Prostate gland (tissue), 2 donors: ENCODE data around the gene MYH16. TPM values are rescaled to one million over a fixed set of nuclear protein-coding genes. Genes with fewer than 3 reads are reported as not detected.

ENCODE experiments used
- DNase-seq: peaks from one replicate; pipeline ENCODE4 v3.0.0-alpha.2; 2019; ENCODE audit warnings: low spot score
- H3K27ac ChIP-seq, 2 donors: fragments of 200-600 bp; sonication (generic); 2 replicates each; pipeline ENCODE4 v1.5.1; 2017 to 2019
- H3K27me3 ChIP-seq: fragments of 200-600 bp; sonication (generic); replicated peaks from 2 replicates; pipeline ENCODE4 v1.5.1; 2019; ENCODE audit not compliant: insufficient read depth
- H3K36me3 ChIP-seq, 2 donors: fragments of 200-600 bp; sonication (generic); 1 replicate in 1 of 2; 2 replicates in 1 of 2; pipeline versions ENCODE4 v1.5.1 to v1.8.1; 2017 to 2019
- H3K4me1 ChIP-seq: fragments of 200-600 bp; sonication (generic); replicated peaks from 2 replicates; pipeline ENCODE4 v1.5.1; 2019
- H3K4me3 ChIP-seq, 2 donors: fragments of 200-600 bp; sonication (generic); 2 replicates each; pipeline ENCODE4 v1.5.1; 2017 to 2019
- H3K9me3 ChIP-seq: fragments of 200-600 bp; sonication (generic); 2 replicates; pipeline ENCODE4 v1.5.1; 2017
- POLR2AphosphoS5 ChIP-seq: sonication (generic); formaldehyde crosslinking; IDR thresholded peaks from one replicate; pipeline ENCODE4 v1.6.1; 2017; ENCODE audit warnings: antibody characterized with exemption
- WGBS: methylation state at CpG from one replicate; pipeline ENCODE4 v1.1.5; 2018; 5-methylcytosine and 5-hydroxymethylcytosine counted together
- intact Hi-C: fragments of 100-400 bp; cut with DNase I; formaldehyde crosslinking; loops from one replicate; pipeline ENCODE4 v1.14.2; 2022
- total RNA-seq, 2 donors: library from RNA; depleted of rRNA; stranded (reverse); fragments of >200 nt; gene quantifications; one replicate each; pipeline ENCODE4 v1.1.0, GENCODE V29; 2016

MYH16 gene
- total RNA-seq, 2 donors from 2014 or later = 0.97 TPM; not detected in 1

DNA sequence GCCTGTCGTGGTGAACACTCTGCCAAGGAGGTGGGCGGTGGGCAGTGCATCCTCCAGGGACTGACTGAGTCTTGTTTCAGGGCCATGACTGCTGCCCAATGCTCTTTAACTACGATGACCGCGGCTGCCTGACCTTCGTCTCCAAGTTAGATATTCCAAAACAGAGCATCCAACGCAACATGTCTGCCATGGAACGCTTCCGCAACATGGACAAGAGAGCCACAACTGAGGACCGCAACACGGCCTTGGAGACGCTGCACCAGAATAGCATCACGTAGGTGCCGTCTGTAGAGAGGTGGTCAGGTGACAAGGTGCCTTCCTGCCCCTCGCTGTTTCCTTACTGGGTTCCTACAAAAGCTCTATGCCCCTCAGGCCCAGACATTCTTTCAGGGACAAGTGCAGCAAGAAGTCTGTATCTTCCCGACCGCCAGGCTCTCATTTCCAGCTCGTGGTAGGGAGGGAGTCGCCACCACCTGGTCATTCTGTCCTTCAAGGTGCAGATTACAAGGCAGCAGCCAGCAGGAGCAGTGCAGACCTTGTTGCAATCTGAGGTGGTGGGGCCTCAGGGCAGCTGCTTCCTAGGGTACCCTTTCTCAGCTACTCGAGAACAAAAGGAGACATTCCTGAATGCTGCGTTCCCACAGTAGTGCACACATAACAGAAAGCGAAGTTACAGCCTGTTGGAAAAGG lies 87.0 kb downstream of the MYH16 start:
- Histone ChIP-seq H3K27me3 (no peaks in the 10 kb centered on the region), H3K9me3 (no peaks in the 10 kb centered on the region), H3K4me3 (no peak overlapping the region), H3K36me3 (peaks cover 0 to 6% of the 10 kb centered on the region in 2 donors), H3K27ac (no peak overlapping the region), H3K4me1 (no peaks in the 10 kb centered on the region)
- no peak for DNase-seq
- WGBS = 88% methylated on average over 22 of the region's 22 CpGs
- no peak for TF ChIP-seq POLR2AphosphoS5
- intact Hi-C loops = no loop called here

Other genes with a start within 250 kb of the MYH16 start
- gene SMURF1, start 128.7 kb upstream of the MYH16 start, total RNA-seq = 10 to 100 TPM; 15.4 to 25.1 TPM
- under 1 TPM in 1 of 2 donors, not detected in 1; 0.91 TPM for gene KPNA7, start 64.7 kb upstream of the MYH16 start, total RNA-seq
- 100 to 1,000 TPM; 119 to 136 TPM for gene ARPC1A, start 53.1 kb downstream of the MYH16 start, total RNA-seq
- 10 to 100 TPM; 85.4 to 86.5 TPM for gene ARPC1B, start 101.9 kb downstream of the MYH16 start, total RNA-seq
- gene PDAP1, start 135.8 kb downstream of the MYH16 start, total RNA-seq = 100 to 1,000 TPM in 1 of 2 donors, 10 to 100 TPM in 1; 98.6 to 103 TPM
- 10 to 100 TPM; 73.8 to 78.3 TPM for gene BUD31, start 136.1 kb downstream of the MYH16 start, total RNA-seq
- gene PTCD1, start 166.0 kb downstream of the MYH16 start, total RNA-seq = 10 to 100 TPM in 1 of 2 donors, 1 to 10 TPM in 1; 9.1 to 11.8 TPM
- 10 to 100 TPM; 40.4 to 97.4 TPM for gene CPSF4, start 166.1 kb downstream of the MYH16 start, total RNA-seq
- gene ATP5MF, start 193.3 kb downstream of the MYH16 start, total RNA-seq = 100 to 1,000 TPM; 797 to 850 TPM
- 10 to 100 TPM; 20.6 to 25.2 TPM for gene ZNF789, start 200.1 kb downstream of the MYH16 start, total RNA-seq
- gene ZNF394, start 227.4 kb downstream of the MYH16 start, total RNA-seq = 10 to 100 TPM; 37.4 to 37.8 TPM
- 10 to 100 TPM in 1 of 2 donors, 1 to 10 TPM in 1; 7.8 to 13.2 TPM for gene ZKSCAN5, start 231.8 kb downstream of the MYH16 start, total RNA-seq